ENCODE results near the gene DYNLT4. TPM values are rescaled to one million over a fixed set of nuclear protein-coding genes. Genes with fewer than 3 reads are reported as not detected.

DYNLT4 gene
- total and polyA plus RNA-seq, 4 donors: 0.29 to 0.50 TPM; not detected in 2

GRCh38 chr1:44822981-44823451 is 15.9 kb upstream of the DYNLT4 start:
- TF ChIP-seq GABPA (IDR thresholded peaks at IDR 0.05 in 1 of 2, conservative IDR thresholded peaks at IDR 0.05 in 1 of 2): no peak
- TF ChIP-seq YY1 (IDR thresholded peaks at IDR 0.05): no peak
- H3K9me3 ChIP-seq (ENCODE audit: control insufficient read depth in 4 of 4, low read length in 3 of 4): no peaks in the 10 kb centered on the region
- no peak overlapping the region for H3K27ac ChIP-seq (ENCODE audit: low read depth in 1 of 2, low read length in 2 of 2)
- peaks cover 2 to 25% (median 12%) of the 10 kb centered on the region in 4 donors for H3K4me1 ChIP-seq (ENCODE audit: control insufficient read depth in 4 of 4, insufficient read depth in 4 of 4, low read length in 3 of 4)
- no peaks in the 10 kb centered on the region for H3K27me3 ChIP-seq (ENCODE audit: control insufficient read depth in 4 of 4, insufficient read depth in 4 of 4, low read length in 3 of 4)
- 90% methylated on average over 15 of the region's 15 CpGs for WGBS
- H3K9ac ChIP-seq (ENCODE audit: low read depth in 1 of 2, low read length in 2 of 2): no peak overlapping the region
- DNase-seq (ENCODE audit: low spot score): no peak
- no peak overlapping the region for H3K4me3 ChIP-seq (ENCODE audit: low read depth in 1 of 3, low read length in 3 of 3)
- no peaks in the 10 kb centered on the region for H3K36me3 ChIP-seq (ENCODE audit: control insufficient read depth in 4 of 4, insufficient read depth in 3 of 4, low read depth in 1 of 4, low read length in 3 of 4)

- H3K4me3 ChIP-seq (ENCODE audit: low read depth in 1 of 3, low read length in 3 of 3): no peak overlapping the region
- TF ChIP-seq NR2F2 (IDR thresholded peaks at IDR 0.05) (no peak), TAF1 (conservative IDR thresholded peaks at IDR 0.05) (no peak), ZBTB33 (IDR thresholded peaks at IDR 0.05) (no peak)
- 95% methylated on average over 6 of the region's 6 CpGs for WGBS
- H3K27me3 ChIP-seq (ENCODE audit: control insufficient read depth in 4 of 4, insufficient read depth in 4 of 4, low read length in 3 of 4): no peaks in the 10 kb centered on the region
- H3K27ac ChIP-seq (ENCODE audit: low read depth in 1 of 2, low read length in 2 of 2): no peak overlapping the region
- H3K4me1 ChIP-seq (ENCODE audit: control insufficient read depth in 4 of 4, insufficient read depth in 4 of 4, low read length in 3 of 4): peaks cover 2 to 25% (median 12%) of the 10 kb centered on the region in 4 donors
- H3K9me3 ChIP-seq (ENCODE audit: control insufficient read depth in 4 of 4, low read length in 3 of 4): no peaks in the 10 kb centered on the region
- no peak overlapping the region for H3K9ac ChIP-seq (ENCODE audit: low read depth in 1 of 2, low read length in 2 of 2)
- H3K36me3 ChIP-seq (ENCODE audit: control insufficient read depth in 4 of 4, insufficient read depth in 3 of 4, low read depth in 1 of 4, low read length in 3 of 4): no peaks in the 10 kb centered on the region
- no peak for DNase-seq (ENCODE audit: low spot score)
Observed at GRCh38 chr1:44822131-44822701, 15.1 kb upstream of the DYNLT4 start.

- H3K27ac ChIP-seq (ENCODE audit: low read depth in 1 of 2, low read length in 2 of 2): no peak overlapping the region
- no peaks in the 10 kb centered on the region for H3K9me3 ChIP-seq (ENCODE audit: control insufficient read depth in 4 of 4, low read length in 3 of 4)
- TF ChIP-seq CTCF (IDR thresholded peaks at IDR 0.05; ENCODE audit: low read depth, low read length, missing input control) (no peak), FOXA2 (IDR thresholded peaks at IDR 0.05) (no peak), REST (IDR thresholded peaks at IDR 0.05) (no peak)
- peaks cover 2 to 23% (median 12%) of the 10 kb centered on the region in 4 donors for H3K4me1 ChIP-seq (ENCODE audit: control insufficient read depth in 4 of 4, insufficient read depth in 4 of 4, low read length in 3 of 4)
- no peak overlapping the region for H3K9ac ChIP-seq (ENCODE audit: low read depth in 1 of 2, low read length in 2 of 2)
- 94% methylated on average over 9 of the region's 9 CpGs for WGBS
- H3K27me3 ChIP-seq (ENCODE audit: control insufficient read depth in 4 of 4, insufficient read depth in 4 of 4, low read length in 3 of 4): no peaks in the 10 kb centered on the region
- no peak for DNase-seq (ENCODE audit: low spot score)
- H3K4me3 ChIP-seq (ENCODE audit: low read depth in 1 of 3, low read length in 3 of 3): no peak overlapping the region
- H3K36me3 ChIP-seq (ENCODE audit: control insufficient read depth in 4 of 4, insufficient read depth in 3 of 4, low read depth in 1 of 4, low read length in 3 of 4): no peaks in the 10 kb centered on the region
Observed at GRCh38 chr1:44821240-44821715, 14.1 kb upstream of the DYNLT4 start.
